HG02970 (cell line): ENCODE measurements around the gene NDUFAF4.

Experiments
- ATAC-seq: cut with Tn5 transposase; IDR thresholded peaks from one replicate; pipeline ENCODE4 v1.9.1; 2021; ENCODE audit warnings: mild to moderate bottlenecking, moderate library complexity, moderate number of reproducible peaks; ENCODE audit not compliant: unreplicated experiment, low FRiP score

The NDUFAF4 gene

DNA sequence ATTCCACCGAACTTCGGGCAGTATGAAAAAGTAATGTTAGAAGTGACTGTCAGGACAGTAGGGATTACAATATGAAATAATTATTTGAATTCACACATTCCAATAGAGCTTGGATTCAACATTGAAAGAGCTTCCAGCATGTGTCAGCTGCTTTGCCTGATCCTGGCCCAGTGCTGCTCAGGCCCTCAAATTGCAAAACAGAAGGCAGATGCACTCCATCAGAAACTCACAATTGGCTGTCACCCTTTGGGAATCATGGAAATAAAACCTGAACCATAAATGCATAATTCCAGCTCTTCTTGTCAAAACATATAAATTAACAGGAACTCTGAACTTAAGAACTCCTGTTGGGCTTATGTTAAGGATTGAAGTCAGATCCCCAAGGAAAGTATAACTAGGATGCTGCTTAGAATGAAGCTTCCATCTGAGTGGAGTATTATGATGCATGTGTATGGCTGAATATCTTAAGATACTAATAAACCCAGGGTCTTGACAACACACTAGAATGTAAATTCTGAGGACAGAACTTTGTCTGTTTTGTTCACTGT, 1.8 kb upstream of the NDUFAF4 start:
- no peak for ATAC-seq

GRCh38 chr6:96899019-96899418, 1.3 kb upstream of the NDUFAF4 start:
- no peak for ATAC-seq

DNA sequence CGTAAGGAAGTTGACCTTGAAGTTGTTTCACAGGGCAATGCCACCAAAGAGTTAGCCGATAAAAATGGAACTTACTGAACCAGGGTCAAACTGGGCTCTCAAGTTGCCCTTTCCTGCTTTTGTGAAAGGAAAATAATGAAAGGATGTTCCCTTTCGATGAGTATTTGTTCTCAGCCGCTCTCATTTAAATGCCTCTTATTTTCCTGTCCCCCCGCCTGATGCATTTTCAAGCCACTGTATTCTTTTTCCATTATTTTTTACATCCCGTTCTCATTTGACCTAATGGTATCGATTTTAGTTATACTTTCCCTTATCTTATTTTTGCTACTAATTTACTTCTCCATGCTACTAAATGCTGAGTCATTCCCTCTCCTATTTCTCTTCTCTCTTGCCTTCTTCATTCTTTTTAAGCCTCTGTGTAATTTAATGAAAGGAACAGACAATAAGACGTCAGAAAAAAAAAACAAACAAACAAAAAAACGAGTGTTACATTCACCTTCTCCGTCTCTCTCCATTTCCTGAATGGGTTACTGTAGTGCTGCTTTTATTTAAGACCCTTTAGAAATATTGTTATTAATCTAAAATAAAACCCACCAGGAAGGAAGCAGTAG, 655 bp upstream of the NDUFAF4 start:
- no peak for ATAC-seq

DNA sequence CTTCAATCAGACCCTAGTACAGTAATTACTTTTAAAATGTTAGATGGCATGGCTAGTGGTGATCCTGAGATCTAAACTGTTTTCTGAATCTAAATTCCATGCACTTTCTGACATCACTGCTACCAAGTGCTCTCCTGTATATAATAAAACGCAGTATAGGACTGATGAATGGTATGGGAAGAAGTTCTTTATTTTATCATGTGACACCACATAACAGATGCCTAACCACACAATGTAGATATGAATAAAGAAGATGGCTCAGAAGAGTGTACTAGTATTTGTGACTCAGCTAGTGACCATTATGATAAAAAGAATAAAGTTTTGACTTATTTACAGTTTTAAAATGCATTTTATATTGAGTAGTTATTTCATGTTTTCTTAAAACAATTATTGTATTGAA, 8.5 kb downstream of the NDUFAF4 start:
- ATAC-seq: no peak

DNA sequence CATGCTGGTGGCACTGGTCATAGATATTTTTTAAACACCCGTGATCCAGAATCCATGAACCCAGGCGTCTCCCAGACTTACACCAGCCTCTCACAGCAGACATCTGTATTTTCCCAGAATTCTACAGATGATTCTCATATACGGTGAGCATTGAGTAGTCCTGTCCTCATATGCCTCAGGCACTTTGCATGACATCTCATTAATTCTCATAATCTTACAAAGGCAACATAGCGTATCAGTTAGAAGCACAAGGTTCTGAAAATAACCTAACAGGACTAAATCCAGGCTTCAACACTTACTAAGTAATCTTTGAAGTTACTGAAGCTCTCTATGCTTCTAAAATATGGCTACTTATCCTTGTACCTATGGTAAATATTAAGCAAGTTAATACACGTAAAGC, 8.9 kb downstream of the NDUFAF4 start:
- ATAC-seq: no peak

- no peak for ATAC-seq
Observed at GRCh38 chr6:96886519-96886918, 11.2 kb downstream of the NDUFAF4 start.

GRCh38 chr6:96885187-96885631, 12.5 kb downstream of the NDUFAF4 start:
- ATAC-seq: peak; percentile 71

DNA sequence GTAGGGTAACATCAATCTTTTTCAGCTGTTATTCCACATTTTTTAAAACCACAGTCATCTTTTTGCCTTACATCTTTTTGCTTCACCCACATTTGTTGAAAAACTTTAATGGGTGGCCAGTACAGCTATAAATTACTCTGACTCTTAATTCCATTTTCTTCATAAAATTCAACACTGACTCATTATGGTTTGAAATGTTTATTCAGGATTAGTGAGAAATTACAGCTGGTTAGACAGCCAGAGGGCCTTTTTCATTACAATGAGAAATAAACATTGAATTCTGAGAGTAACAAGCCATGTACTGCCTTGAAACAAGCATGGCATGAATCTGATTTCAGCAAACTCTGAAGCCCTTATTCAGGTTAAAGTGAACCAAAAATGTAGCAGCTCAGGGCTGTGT, 19.5 kb downstream of the NDUFAF4 start:
- ATAC-seq: no peak

GRCh38 chr6:96876886-96877545, 20.7 kb downstream of the NDUFAF4 start:
- ATAC-seq: no peak

- no peak for ATAC-seq
Observed at GRCh38 chr6:96872976-96873375, 24.7 kb downstream of the NDUFAF4 start.

GRCh38 chr6:96865055-96865405, 32.7 kb downstream of the NDUFAF4 start:
- no peak for ATAC-seq

- no peak for ATAC-seq
Observed at GRCh38 chr6:96864216-96865054, 33.3 kb downstream of the NDUFAF4 start.

- no peak for ATAC-seq
Observed at GRCh38 chr6:96862560-96862959, 35.1 kb downstream of the NDUFAF4 start.

DNA sequence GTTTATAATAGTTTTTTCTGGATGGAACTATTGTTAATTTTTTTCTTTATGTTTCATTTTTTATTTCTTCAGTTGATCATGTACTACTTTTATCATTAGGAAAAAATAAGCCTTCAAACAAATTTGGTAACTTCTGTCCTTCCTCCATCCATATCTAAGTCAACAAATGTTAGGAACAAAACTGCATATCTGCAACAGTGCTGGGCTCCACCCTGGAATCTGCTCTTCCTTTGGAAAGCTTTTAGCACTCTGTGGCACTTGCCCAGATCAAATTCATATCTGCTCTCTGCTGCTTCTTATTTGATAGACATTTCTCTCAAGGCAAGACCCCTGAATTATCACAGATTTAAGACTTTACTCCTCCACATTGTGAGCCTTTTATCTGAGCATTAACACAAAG, 36.1 kb downstream of the NDUFAF4 start:
- no peak for ATAC-seq

DNA sequence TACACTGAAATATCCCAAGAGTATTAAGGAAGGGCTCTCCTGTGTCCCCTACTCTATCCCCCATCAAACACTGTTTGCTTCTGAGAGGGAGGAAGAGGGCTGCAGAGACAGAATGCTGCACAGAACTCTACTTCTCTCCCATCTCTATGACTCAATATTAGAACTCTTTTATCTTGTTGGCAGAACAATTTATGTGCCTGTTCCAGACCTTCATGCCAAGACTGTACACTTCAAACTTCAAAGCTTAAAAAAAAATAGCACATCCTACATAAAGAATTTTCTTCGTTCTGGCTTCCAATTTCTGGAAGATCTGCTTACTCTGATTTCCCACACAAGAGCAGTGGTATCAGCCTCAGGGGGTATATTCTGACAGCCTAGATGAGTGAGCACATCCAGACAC, 40.8 kb downstream of the NDUFAF4 start:
- ATAC-seq: no peak

DNA sequence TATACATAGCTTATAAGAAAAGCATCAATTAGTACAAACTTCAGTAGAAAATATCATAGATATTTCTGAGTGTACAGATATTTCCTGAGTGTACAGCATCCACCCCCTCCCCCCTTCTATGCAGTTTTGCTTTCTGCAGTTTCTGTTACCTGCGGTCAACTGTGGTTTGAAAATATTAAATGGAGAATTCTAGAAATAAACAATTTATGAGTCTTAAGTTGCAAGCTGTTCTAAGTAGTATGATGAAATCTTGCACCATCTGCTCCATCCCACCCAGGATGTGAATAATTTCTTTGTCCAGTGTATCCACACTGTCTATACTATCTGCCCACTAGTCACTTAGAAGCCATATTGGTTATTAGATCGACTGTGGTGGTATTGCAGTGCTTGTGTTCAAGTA, 44.6 kb downstream of the NDUFAF4 start:
- ATAC-seq: no peak

DNA sequence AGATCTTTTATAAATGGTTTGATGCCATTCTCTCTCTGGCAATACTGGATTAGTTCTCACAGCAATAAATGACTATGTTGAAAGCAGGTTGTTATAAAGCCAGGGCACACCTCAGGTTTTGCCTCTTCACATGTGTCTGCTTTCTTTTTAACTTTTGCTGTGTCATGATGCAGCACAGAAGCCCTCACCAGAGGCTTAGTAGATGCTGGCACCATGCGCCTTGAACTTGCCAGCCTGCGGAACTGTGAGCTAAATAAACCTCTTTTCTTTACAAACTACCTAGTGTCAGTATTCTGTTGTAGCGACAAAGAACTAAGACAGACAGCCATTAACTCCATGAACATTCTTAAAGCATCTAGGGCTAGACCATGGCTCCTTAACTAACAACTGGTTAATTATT, 45.1 kb downstream of the NDUFAF4 start:
- ATAC-seq: no peak

- no peak for ATAC-seq
Observed at GRCh38 chr6:96851858-96852257, 45.8 kb downstream of the NDUFAF4 start.

GRCh38 chr6:96849615-96850014, 48.1 kb downstream of the NDUFAF4 start:
- no peak for ATAC-seq

GRCh38 chr6:96844530-96844929, 53.2 kb downstream of the NDUFAF4 start:
- ATAC-seq: no peak

DNA sequence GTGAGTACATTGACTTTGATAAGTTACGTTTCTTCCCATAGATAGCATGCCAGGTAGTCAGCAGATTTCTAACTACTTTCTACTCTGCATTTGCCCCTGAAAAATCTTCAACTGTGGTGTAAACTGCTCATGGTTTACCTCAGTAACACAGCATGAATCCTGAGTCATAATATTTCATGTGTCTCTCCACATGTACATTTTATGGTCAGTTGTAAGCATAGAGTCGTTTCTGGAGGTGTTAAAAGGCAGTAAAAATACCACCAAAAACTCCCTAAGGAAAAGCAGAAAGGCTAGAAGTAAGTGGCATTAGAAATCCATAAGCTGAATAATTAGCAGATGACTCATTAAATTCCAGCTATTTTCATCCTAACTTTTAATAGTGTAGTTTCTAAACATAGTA, 56.3 kb downstream of the NDUFAF4 start:
- ATAC-seq: no peak
